Activated naive CD4-positive, alpha-beta T cell treated with Interleukin-2 at 50 U/mL for 16 hours (primary cell): Measurements from ENCODE around the gene ALG2.
A peak's percentile ranks its signal among the peaks of the same experiment; 100 is the strongest.

Experiments used
- DNase-seq: peaks from one replicate; pipeline ENCODE4 v3.0.0-alpha.2; 2020

Gene ALG2

DNA sequence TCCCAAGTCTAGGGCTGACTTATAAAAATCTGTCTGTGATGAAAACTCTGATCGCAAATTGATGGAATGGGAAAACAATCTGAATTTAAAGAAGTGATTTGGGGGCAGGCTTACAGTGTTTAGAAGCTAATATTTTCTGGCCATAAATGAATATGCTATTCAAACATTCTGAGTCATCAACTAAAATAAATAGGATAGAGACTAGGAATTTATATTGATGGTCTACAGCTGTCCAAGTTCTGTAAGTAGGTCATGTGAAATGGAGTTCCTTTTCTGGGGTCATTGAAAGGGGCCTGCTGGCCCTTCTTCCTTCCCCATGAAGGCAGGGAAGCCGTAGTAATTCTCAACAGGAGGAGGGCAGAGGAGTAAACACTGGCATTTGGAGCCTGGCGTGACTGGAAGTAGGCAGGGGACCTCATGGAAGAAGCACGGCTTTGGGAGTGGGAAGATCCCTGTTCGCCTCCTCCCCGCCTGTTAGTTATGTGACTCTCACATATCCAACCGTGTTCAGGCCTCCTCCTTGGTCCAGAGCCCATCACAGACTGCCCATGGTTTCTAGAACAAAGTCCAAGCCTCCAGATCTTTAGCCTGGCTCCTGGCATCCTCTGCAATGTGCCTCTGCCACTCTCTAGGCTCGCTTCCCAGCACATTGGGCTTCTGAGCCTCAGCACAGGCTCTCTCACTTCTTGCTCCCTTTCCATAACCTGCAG, 31.7 kb downstream of the ALG2 start:
- no peak for DNase-seq

DNA sequence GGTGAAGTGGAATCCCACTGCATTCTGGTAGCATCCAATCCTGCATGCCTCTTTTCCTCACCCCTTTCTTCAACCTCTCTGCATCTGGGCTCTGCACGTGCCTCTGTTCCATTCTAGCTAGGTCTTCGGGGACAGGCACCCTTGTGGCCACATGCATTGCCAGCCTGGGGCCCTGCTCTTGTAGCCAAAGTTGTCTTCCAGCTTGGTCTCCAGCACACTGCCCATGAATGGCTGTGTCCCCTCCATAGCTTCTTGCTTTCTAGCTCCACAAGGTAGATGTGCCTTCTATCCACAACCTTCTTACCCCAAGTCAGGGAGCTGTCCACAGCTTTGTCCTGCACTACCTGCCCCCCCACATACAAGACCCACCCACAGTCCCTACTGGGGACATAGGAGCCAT, 32.6 kb downstream of the ALG2 start:
- DNase-seq: no peak

DNA sequence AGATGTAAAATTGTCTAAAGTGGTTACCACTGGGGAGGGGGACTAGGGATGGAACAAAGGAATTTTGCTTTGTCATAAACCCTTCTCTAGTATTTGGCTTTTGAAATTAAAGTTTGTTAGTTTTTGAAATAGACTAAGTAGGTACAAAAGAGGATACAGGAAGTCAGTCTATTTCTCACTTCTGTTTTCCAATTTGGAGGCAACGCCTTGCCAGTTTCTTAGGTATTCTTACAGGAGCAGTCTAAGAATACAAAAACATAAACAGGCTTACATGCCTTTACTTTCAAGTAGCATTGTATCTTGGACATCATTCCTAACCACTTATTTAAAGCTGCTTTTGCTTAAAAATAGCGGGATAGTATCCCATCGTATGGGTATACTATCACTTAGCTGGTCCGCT, 34.4 kb downstream of the ALG2 start:
- no peak for DNase-seq

DNA sequence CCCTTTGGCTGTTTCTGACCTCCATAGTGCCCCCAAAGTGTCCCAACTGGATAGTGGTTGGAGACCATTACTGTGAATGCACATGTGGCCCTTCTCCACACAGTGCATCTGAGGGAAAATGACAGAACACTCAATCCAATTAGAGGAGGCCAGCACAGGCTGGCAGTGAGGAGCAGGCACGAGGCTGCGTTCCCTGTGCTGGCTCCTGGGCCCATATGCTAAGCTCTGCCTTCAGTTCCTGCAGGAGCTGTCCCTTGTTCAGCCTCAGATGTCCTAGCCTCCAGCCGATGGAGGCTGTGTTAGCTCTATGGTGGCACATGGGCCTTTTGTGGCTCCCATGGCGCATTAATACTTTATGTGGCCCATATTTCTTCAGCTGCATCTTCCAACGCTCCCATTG, 35.8 kb downstream of the ALG2 start:
- DNase-seq: no peak

DNA sequence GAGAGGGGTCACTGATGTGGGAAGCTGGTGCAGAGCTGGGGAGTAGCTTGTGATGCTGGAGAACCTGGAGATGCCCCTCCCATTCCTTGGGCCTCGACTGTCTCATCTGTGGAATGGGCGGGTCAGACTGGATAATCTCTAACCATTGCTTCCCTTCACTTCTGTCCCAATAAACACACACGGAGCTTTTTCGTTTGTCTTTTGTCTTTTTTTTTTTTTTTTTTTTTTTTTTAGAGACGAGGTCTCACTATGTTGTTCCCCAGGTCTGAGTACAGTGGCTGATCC, 36.5 kb downstream of the ALG2 start:
- no peak for DNase-seq

DNA sequence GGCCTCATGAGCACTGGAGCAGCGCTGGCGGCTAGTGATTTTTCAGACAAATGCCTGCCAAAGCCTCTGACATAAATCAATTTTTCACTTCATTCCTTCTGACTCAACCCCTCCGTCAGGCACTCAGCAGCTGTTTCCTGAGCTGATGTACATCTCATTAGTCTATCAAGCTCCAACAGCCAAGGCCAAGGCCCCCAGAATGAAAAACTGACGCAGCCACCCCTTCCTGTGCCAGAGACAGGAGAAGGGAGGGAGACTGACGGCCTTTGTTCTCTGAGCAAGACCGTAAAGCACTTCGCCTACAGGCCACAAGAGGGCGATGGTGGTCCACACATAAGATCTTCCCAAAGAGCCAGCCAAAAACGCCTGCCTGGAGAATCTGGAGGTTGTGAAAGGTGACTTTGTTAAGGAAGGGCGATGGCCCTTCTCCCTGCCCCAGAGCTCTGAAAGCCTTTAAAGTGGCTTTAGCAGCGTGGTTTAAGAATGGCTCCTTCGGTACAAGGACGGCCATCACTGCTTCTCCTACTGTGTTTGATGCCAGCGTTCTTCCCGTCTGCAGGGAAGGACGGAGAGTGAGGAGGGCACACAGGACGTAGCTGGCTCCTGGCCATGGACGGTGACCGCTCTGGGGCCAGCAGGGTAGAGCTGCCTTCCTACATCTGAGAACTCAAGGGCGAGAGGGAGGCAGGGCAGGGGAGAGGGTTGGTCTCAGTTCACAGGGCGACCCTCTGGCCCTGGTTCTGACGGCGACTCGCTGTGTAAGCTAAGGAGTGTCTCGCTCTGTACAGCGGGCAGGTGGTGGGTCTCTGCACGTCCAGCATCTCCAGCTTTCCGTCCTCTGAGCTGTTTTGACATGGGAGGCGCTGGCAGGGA, 37.0 kb downstream of the ALG2 start:
- DNase-seq: peak; percentile 74

DNA sequence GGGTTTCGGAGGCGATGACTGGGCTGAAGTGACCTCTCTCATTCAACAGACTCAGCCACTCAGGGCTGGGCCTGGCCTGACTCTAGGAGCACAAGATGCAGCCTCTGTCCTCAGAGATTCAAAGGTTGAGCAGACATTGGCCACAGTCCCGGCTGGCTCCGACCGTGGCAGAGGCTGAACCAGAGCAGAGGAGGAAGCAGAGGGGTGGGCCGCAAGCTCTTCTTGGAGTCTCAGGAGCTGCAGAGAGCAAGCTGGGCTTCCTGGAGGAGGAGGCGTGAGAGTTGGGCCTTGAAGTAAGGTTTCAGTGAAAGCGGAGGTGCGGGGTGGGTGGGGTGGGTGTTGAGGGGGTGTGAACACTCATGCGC, 37.6 kb downstream of the ALG2 start:
- no peak for DNase-seq

DNA sequence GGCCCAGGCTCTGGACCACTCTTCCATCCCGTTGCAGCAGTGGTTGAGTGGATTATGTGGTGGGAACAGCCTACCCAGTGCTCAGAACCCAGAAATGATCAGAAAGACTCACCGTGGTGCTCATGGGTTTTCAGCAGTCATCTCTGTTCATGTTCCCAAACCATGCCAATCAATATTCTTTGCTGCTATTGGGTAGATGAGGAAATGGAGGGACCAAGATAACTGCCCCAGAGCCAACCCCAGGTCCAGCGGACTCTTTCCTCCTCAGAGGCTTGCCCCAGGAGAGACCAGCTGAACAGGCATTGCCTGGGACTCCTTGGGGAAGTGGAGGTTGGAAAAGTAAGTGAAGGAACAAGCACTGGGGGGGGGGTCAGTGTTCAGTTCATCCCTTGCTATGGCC, 38.1 kb downstream of the ALG2 start:
- DNase-seq: no peak

DNA sequence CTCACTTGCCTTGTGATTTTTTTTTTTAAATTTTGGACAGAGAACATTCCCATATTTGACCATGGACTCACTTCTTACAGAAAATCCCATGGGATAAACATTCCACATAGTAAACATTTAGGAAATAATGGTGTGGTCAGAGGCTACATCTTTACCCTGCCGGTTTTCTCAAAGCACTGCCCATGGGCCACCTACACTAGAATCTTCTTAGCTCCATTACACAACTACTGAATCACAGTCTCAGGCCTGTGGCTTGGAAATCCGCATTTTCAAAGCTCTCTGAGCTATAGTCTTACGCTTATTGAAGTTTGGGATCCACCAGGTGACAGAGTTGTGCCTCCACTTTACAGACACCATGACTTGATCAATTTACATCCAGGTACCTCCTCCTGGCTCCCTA, 39.4 kb downstream of the ALG2 start:
- DNase-seq: no peak

DNA sequence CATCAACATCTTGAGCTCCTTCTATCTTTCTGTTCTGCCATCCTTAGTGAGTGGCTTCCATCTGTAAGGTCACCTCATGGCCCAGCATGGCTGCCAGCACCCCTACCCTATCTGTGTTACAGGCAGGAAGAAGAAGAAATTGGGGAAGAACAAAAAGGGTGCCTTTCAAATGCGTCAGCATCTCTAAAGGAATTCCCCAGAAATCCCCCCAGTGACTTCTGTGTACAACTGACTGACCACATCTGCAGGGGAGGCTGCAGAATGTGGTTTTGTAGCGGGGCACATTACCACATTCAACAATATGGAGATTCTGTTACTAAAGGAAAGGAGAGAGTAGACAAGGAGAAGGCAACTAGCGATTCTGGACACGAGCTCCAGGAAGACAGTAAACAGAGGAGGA, 40.1 kb downstream of the ALG2 start:
- DNase-seq: no peak

DNA sequence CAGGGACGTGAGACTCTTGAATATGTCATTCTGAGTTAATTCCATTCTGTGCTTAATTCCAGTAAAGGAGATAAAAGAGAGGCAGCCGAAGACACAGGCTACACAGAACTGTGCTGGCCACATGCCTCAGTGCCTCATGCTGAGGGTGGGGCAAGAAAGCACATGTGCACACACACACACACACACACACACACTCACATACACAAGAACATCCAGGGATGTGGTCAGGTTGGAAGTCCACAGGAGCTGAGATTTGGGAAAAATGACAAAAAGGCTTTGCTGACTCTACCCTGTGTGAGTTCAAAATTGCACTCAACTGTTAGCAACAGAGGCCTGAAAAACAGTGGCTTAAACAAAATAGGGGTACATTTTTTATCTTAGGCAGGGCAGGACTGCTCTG, 40.5 kb downstream of the ALG2 start:
- no peak for DNase-seq

DNA sequence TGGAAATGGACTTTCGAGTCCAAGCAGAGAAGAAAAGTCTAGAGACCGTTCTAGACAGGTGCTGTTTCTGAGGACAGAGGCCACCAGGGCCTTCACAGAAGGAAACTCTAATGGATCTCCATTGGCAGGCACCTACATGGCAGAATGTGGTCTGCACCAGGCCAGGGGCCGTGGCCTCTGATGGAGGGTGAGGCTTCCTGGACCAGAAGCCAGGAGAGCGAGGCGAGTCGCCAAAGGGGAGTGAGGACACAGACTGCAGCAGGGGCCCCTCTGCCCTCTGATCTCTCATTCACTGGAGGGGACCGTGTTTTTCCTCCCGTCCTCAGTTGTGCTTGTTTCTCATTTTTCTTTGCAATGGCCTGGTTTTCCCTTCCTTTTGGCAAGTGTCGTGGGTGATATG, 41.1 kb downstream of the ALG2 start:
- no peak for DNase-seq

DNA sequence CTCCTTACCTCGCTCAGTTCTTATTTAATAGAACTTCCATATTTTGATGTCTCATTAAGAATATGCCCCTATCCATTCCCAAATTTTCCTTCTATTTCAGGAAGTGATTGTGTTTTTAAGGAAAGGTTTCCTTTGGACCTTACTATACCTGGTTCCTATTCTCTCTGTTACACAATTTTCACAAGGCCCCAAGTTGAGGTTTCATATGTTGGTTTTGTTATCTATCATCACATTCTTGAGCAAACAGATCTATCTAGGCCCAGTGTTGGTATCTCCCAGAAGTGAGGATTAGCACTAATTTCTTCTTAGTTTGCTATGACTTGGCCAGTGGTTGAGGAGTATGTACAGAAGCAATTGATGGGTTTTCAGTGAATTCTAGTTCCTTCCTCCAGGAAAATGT, 41.5 kb downstream of the ALG2 start:
- no peak for DNase-seq

DNA sequence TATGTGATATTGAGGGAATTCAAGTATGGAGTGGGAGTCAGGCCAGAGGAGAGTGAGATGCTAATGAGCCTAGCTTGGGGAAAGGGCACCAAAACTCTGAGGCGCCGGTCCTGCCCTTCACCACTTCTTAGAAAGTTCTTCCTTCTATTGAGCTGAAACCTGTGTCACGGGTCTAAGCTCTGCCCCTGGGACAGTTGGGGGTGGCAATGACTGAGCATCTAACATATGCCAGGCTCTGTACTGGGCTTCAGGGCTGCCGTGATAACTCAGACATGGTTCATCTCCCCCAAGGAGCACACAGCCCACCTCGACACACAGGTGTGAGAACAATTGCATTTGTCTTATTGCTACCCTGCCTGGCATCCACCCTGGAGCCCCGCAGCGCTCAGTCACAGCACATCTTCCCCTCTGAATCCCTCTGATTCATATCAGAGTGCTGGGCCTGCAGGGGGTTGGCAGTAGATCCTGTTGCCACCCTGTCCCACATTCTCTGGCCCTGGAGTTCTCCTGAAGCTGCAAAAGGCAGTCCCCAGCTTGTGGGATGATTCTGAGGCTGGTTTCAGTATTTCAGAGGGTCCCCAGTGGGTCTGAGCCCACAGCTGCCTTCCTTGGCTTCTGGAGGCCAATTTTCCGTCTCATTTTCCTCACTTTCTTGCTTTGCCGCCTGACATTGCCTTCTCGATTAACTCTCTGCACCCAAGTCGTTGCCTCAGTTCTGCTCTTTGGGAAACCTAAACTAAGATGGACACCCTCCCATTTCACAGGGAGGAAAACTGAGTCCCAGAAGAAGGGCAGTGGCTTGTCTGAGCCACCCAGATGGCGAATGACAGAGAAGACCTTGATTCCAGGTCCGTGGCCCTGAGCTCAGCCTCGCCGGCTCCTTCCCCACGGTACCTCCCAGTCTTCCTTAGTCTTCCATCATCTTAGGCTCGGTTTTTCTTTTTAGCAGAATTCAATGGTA, 42.5 kb downstream of the ALG2 start:
- no peak for DNase-seq

DNA sequence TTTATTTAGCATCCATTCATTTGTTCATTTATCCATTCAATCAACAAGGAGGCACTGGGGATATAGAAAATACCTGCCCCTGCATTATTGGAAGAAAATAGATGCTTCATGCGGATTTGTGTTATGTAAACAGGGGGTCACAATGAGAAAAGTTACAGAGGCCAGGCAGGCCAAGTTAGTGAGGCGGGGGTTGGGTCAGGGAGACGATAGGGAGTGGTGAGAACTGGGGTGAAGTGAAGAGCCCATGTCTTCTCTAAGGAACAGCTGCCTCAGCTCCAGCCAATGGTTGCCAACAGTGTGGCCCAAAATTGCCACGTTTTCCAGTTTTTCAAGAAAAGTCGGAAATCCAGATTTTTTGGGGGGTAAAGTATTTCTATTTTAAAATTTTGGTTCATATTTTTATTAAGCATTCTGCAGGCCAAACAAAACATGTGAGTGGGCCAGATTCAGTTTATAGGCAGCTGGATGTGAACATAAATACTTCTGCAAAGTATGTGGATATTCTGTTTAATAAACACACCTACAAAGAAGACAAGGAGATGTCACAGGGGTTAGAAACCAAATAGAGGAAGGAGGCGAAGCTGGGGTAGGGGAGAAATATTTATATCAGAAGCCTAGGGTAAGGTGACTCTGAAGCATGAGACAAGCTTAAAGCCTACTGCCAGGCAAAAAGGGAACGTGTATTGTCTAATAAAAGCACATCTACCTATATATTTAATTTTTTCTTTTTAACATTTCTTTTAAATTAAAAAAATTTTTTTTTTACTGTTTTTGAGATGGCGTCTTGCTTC, 44.0 kb downstream of the ALG2 start:
- no peak for DNase-seq

DNA sequence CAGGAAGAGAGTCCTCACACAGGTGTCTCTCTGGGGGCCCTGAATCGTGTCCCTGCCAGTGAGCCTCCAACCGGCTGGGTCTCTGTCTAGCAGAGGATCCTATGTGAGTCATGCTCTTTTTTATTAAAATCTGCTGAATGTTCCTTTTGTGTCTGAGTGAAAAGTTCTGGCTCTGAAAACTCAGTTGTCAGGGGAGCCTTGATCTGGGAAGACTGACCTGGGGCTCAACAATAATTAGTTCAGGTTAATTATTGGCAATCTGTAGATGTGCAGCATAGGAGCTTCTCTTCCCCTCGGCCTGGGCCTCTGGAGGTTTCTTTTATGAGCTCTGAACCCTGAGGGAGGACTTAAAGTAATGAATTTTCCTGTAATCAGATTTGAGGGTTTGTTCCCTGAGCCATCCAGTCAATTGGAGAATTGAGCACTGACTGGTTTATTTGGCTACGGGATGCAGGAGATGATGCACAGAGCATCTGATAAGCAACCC, 45.2 kb downstream of the ALG2 start:
- no peak for DNase-seq

DNA sequence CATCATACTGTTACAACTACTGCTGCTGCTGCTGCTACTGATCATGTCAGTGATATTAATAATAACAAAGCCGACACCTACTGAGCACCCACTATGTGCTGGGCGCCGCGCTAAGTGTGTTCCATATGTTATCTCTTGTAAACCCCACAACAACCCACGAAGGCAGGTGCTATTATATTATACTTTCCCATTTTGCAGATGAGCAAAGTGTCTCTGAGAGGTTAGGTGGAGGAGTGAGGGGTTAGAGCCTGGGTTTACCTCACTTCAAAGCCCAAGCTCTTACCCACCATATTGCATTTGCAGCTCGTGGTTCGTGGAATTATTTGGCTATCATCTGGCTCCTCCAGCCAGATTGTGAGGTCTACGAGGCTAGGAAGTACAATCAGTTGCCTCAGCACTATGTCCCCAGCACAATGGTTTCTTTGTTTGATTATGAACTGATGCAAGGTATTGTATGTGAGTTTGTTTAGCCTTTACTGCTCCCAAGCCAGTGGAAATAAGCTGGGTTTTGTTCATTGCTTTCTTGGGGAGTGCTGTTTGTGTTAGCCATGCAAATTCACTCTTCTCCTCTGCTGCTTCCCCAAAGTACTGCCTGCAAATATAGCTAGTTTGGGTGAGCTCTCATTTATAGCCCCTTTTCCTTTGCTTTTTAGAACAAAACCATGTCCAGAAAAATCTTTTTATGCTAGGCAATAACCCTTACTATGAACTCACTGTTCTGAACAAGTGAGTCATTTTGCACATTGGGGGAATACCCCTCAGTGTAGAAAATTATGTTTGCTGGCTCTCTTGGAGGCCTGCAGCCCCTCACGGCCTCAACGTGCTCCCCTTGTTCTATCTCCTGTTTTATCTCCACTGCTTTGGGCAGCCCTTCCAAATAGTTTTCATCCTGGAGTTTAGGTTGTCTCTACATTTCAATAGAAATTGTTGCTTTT, 47.9 kb downstream of the ALG2 start:
- DNase-seq: no peak

DNA sequence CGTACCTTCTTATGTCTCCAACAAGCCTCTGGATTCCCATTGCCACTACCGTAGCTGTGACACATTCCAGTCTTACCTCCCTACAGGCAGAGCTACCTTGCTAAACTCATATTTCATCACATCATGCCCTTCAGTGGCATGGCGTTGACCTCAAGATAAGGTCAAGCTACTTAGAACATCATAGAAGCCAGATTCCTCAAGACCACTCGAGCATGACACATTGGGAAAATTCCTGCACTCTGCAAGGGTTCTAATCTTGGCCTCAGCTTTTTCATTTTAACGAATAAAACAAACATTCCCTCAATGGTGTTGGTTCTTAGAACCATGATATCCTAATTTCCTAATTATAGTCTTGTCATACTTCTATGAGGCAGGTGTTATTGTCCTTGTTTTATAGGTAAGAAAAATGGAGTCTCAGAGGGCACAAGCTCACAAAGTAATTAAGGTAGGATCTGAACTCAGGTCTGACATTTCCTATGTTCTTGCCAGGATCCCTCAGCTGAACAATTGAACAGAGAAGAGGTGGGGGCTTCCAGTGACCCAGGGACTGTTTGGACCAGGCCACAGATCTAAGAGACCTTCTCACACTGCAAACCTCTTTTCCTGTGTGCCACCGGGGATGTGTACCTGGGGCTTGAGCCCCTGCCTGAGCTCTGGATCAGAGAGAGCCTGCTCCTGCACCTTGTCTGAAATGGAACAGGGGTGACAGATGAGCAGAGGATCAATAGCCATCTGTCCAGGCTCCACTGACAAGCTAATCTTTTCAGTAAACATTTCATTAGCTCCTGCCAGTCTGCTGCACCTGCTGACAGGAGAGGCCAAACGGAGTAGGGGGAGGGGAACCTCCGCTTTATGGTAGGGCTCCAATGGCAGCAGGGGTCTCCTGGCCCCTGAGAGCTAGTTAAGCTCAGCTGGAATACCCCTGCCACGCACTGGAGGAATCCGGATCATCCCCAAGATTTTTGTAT, 49.3 kb downstream of the ALG2 start:
- DNase-seq: no peak

DNA sequence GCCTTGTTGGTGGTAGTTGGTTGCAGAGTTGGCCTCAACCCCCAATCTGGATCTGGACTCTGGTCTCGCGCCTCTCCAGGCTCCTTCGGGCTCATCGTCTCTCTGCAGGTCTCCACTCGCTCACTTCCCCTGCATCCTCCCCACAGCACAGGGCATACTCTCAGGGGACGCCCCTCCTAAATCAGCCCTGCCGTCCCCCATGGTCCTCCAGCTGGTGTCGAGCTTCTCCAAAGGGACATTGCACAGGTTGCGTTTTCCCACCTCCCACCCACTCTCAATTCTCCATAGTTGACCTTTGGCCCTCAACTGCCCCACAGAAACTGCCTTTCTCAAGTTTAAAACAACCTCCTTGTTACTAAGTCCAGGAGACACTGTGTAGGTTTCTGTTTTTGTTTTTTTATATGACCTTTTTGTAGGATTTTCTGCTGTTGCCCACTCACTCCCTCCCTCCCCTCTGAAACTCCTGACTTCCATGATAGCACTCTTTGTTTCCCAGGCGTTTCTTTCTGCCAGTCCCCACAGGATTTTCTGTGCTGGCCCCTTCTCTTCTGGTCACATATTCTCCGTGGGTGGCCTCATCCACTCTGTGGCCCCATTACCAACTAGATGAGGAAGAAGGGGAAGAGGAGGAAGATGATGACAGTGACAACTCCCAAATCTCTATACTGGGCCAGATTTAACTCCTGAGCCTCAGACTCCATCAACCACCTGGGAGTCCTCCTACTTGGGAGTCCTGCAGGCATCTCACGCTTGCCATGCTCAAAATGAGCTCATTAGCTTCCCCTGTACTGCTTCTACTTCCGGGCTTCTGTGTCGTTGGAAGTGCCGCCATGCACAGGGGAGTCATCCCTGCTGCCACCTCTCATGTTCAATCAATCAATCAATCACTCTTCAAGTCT, 50.3 kb downstream of the ALG2 start:
- no peak for DNase-seq
